LNCaP clone FGC (cell line): ENCODE measurements around the gene FARSA.

Experiments used
- DNase-seq: peaks from one replicate; pipeline ENCODE4 v3.0.0-alpha.2; 2011; ENCODE audit warnings: low read depth
- H3K4me3 ChIP-seq: 2 replicates; pipeline ENCODE4 v1.5.1; 2011; ENCODE audit warnings: mild to moderate bottlenecking, low read depth, low read length, control low read depth
- TF ChIP-seq, protein P1 (sequence below): IDR thresholded peaks from 2 replicates; pipeline ENCODE4 v1.5.1; 2012; ENCODE audit warnings: mild to moderate bottlenecking; ENCODE audit not compliant: control insufficient read depth, insufficient read depth; ENCODE audit errors: extremely low read depth

The FARSA gene

DNA sequence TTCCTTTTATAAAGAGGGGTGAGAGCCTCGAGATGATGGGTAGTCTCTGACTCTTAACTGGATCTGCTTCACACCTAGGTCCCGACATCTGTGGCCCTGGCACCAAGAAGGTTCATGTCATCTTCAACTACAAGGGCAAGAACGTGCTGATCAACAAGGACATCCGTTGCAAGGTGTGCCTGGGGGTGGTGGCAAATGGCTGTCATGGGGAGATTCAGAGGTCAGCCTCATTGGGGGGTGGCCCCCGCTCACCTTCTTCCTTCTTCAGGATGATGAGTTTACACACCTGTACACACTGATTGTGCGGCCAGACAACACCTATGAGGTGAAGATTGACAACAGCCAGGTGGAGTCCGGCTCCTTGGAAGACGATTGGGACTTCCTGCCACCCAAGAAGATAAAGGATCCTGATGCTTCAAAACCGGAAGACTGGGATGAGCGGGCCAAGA, 6.5 kb upstream of the FARSA start:
- TF ChIP-seq, protein P1, sequence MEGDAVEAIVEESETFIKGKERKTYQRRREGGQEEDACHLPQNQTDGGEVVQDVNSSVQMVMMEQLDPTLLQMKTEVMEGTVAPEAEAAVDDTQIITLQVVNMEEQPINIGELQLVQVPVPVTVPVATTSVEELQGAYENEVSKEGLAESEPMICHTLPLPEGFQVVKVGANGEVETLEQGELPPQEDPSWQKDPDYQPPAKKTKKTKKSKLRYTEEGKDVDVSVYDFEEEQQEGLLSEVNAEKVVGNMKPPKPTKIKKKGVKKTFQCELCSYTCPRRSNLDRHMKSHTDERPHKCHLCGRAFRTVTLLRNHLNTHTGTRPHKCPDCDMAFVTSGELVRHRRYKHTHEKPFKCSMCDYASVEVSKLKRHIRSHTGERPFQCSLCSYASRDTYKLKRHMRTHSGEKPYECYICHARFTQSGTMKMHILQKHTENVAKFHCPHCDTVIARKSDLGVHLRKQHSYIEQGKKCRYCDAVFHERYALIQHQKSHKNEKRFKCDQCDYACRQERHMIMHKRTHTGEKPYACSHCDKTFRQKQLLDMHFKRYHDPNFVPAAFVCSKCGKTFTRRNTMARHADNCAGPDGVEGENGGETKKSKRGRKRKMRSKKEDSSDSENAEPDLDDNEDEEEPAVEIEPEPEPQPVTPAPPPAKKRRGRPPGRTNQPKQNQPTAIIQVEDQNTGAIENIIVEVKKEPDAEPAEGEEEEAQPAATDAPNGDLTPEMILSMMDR: no peak
- no peak for DNase-seq
- peak overlapping the region; percentile 85 for H3K4me3 ChIP-seq

DNA sequence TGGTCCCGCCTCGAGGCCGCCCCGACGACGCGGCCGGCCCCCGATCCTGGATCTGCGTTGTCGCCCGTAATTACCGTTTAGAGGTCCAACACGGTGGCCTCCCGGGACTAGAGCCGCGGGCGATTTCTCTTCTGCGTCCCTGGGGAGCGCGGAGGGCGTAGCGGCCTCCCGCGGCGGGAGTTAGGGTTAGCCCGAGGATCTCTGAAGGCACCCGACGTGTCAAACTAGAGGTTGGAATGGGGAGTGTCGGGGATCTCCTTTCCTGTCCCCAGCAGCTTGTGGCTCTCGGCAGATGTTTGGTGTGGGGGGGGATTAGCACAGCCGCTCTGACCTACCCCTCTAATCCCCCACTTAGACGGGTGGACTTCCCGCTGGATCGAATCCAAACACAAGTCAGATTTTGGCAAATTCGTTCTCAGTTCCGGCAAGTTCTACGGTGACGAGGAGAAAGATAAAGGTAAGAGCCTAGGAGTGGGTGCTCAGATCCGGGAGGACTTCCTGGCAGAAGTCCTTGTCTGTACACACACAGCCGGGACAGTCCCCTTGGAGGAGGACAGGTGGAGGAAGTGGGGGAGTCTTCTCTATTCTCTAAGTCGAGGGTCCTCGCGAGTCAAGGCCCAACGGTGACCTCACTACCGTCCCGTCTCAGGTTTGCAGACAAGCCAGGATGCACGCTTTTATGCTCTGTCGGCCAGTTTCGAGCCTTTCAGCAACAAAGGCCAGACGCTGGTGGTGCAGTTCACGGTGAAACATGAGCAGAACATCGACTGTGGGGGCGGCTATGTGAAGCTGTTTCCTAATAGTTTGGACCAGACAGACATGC, 5.5 kb upstream of the FARSA start:
- TF ChIP-seq, protein P1: no peak
- no peak for DNase-seq
- H3K4me3 ChIP-seq: peak overlapping the region; percentile 85

DNA sequence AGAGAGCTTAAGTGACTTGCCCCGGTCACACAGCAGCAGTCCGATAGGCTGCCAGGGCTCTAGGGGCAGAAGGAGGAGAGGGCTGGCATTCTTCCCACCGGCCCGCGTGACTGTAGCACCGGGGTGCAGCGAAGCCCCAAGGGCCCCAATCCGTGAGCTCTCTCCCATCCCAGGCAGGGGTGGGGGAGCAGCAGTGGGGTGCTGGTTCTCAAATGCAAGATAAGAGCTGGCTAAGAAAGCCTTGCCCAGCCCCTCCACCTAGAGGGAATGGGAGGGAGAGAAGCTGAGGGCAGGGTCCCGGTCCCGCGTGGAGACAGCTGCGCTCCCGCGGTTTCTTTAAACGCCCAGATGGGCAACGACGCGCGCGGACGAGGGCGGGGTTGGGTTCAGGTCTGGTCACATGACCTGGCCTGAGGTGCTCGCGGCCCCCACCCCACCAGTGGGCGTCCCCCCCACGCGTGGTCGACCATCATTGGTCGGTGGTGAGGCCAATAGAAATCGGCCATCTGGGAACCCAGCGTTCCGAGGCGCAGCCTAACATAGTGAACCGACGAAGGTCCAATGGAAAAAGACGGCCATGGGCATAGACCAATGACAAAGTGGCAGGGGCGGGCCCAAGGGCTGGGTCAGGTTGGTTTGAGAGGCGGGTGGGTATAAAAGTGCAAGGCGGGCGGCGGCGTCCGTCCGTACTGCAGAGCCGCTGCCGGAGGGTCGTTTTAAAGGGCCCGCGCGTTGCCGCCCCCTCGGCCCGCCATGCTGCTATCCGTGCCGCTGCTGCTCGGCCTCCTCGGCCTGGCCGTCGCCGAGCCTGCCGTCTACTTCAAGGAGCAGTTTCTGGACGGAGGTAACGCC, 4.6 kb upstream of the FARSA start, which contains the start of gene CALR:
Gene CALR, plus strand, starts transcription at position 683 of the 852 bp plus-strand sequence. Its CDS starts 71 bp downstream, at position 754.
- DNase-seq: peak; percentile 99
- TF ChIP-seq, protein P1: no peak
- peak within 1 kb of the TSS; percentile 85 for H3K4me3 ChIP-seq

DNA sequence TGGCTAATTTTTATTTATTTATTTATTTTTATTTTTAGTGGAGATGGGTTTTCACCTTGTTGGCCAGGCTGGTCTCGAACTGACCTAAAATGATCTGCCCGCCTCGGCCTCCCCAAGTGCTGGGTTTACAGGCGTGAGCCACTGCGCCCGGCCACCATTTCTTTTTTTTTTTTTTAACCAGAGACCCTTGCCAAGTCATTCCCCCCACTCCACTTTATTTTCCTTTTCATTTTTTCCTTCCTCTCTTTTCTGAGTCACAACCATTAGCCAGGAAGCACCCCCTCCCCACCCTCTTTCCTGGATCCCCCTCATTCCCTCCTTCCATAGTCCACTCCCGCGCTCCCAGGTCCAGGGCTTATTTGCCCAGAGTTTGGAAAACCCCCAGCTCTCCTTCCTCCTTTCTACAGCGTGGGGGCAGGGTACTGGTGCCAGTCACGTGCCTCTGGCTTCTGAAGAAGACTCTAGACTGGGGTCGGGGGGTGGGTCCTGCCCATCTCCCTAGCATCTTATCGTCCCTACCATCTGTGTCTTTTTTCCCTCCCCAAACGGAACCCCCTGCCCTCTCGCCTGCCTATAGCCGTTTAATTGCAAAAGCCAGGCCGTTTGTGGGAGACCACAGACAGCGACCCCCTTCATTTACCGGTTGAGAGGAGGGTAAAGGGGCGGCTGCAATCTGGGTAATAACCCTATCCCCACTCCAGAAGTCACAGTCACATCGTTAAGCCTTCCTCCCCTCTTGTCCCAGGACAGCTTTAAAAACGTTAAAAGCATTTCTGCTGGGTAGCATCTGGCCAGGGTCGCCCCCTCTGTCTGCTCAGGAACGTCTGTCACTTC, 3.8 kb upstream of the FARSA start:
- no peak for DNase-seq

DNA sequence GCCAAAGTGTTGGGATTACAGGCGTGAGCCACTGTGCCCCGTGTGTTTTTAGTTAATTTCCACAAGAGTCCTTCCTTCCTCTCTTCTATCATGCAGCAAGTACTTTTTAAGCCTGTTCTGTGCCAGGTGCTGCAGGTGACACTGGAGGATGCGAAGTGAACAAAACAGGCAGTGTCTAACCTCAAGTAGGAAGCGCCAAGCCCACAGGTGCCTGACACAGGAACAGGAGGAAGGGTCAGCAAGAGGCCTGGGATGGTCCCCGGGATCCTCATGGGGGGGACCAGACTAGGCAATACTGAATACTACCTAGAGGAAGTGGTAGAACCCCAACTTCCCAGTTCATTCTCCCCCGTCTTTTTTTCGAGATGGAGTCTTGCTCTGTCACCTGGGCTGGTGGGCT, 3.1 kb upstream of the FARSA start:
- no peak for DNase-seq
- H3K4me3 ChIP-seq: no peak overlapping the region
- TF ChIP-seq, protein P1: no peak

More for the DNA sequence above, 3.8 kb upstream of the FARSA start:
- TF ChIP-seq, protein P1: no peak
- H3K4me3 ChIP-seq: peak overlapping the region; percentile 85

DNA sequence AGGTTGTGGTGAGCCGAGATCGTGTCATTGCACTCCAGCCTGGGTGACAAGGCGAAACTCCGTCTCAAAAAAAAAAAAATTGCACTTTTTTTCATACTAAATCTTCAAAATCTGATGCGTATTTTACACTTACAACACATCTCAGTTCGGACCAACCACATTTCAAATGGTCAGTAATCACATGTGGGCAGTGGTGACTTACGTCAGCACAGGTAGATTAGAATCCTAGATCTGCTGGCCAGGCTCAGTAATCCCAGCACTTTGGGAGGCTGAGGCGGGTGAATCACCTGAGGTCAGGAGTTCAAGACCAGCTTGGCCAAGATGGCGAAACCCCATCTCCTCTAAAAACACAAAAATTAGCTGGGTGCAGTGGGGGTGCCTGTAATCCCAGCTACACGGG, 1.6 kb upstream of the FARSA start:
- TF ChIP-seq, protein P1: no peak
- H3K4me3 ChIP-seq: no peak overlapping the region
- no peak for DNase-seq
